Glomerular visceral epithelial cell (primary cell): Measurements from ENCODE around the gene PAEP.

ENCODE experiments used
- DNase-seq: peaks from one replicate; pipeline ENCODE4 v3.0.0-alpha.2; 2016; ENCODE audit errors: extremely low spot score

The PAEP gene

DNA sequence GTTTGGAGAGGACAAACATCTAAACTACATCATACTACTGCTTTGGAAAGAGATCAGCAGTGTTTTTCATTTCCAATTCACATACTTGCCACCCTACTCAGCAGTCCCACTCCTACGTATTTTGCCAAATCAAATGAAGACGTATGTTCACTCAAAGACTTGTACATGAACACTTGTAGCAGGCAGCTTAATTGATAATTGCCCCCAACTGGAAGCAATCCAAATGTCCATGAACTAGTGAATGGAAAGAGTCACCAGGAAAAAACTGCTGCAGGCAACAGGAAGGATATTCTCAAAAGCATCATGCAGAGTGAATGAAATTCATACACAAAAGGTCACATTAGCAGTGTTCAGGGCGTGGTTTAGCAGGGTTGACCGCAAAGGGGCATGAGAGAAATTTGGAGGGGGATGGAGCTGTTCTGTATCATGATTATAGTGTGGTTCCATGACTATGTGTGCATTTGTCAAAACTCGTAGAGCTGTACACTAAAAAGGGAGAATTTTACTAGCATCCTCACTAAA lies 38.8 kb downstream of the PAEP start:
- DNase-seq: no peak

DNA sequence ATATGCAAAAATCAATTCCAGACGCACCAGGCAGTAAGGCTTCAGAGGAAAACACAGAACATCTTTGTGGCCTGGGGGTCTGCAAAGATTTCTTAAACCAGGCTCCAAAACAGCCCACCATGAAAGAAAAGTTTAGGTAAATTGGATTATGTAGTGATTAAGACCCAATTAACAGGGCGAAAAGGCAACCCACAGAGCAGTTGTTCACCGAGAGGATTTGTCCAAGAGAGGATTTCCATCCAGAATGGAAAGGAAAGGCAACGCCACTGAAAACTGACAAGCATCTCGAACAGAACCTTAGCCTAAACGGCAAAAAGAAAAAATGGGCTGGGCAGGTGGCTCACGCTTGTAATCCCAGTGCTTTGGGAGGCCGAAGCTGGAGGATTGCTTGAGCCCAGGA lies 40.4 kb downstream of the PAEP start:
- DNase-seq: no peak

DNA sequence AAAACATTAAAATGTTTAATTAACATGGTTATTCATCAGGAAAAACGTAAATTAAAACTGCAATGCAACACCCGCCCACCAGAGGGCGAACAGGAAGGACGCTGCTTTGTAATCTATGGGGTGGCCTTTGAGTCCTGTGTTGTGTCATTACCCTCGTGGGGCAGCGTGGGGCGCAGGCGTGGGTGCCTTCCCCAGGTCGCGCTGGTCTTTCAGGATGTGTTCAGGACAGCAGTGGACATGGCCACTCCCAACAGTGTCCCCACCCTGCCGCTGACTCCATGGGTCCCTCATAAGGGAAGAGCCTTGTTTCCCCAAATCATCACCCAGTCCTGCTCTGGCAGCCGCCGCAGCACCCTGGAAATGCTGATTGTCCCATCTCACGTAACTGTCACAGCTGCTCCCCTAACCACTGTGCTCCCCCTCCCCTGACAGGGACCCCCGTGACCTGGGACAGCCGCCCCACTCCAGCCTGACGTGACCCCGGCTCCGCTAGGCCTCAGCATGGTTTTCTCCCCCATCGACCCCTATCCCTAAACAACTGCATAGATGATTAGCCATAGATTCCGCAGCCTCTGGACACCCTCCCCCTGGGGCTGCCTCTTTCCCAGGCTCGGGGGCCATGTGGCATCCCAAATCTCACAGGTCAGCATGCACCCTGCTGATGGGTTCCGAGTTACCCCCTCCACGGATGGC lies 41.4 kb downstream of the PAEP start:
- peak; percentile 20 for DNase-seq

DNA sequence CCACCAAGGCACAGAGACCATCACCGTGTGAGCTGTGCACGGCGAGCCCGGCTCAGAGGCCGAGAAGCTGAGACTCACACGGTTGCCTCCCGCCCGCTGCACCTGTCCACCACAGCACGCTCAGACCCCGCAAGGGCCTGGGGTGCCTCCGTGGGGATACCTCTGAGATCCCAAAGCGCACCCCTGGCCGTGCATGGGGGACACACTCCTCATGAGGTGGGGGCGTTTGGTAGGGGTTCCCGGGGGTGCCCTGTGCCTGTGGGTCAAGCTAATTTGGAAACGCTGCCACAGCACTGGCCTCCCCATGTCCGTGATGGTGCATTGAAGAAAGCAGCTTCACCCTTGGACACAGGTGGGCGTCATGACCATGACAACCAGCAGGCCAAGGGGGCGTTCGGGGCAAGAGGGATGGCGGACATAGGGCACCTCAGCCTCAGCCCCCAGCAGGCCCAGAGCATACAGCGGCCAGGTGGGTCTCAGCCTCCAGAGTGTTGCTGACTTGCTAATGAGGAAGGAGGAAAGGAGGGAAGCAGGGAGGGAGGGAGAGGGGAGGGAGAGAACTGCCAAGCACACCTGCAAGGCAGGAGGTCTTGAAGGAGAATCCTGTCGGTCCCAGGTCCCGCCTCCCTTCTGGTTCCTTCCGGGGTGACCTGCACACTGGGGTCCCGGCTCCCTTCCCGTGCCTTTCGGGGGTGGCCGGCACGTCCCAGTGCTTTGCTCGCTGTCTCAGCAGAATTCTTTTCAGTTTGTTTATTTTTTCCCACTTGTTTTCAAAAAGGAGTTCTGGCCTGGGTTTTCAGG lies 43.1 kb downstream of the PAEP start:
- DNase-seq: no peak

DNA sequence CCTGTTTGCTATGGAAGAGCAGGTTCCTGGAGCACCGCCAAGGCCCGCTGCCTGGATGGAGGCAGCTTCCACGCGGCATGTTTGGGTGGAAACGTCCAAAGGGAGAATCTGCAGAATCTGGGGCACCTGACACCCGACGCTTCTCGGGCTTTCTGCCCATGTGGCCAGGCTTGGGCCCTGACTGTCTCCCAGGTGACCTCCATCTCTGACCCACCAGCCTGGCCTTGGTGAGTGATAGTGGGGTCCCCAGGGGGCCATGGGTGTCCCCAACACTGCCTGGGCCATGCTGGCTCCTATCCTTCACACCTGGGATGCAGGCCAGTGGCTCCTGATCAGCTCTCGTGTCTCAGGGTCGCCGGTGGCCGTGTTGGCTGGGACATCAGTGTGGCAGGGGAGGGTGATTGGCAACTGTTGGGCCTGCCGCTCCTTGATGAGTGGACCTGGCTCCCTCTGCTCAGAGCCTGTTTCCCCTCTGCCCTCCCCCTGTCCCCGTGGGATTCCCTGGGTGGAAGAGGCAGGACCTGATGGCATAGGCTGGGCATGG lies 43.8 kb downstream of the PAEP start:
- no peak for DNase-seq

DNA sequence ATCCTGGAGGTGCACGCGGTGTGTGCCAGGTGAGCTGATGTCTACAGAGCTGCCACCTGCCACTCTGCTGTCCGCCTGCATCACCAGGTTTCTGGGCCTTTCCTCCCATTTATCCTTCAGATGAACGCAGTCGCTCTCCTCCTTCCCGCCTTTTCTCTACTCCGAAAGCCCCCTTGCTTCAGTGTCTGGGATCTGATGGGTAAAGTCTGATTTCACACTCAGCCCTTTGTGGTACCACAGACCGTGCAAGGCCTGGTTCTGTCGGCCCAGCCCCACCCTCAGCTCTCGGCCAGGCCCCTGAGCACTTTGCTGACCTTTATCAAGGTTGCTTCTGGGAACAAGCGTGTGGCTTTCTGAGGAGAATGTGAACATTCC lies 45.3 kb downstream of the PAEP start:
- no peak for DNase-seq

DNA sequence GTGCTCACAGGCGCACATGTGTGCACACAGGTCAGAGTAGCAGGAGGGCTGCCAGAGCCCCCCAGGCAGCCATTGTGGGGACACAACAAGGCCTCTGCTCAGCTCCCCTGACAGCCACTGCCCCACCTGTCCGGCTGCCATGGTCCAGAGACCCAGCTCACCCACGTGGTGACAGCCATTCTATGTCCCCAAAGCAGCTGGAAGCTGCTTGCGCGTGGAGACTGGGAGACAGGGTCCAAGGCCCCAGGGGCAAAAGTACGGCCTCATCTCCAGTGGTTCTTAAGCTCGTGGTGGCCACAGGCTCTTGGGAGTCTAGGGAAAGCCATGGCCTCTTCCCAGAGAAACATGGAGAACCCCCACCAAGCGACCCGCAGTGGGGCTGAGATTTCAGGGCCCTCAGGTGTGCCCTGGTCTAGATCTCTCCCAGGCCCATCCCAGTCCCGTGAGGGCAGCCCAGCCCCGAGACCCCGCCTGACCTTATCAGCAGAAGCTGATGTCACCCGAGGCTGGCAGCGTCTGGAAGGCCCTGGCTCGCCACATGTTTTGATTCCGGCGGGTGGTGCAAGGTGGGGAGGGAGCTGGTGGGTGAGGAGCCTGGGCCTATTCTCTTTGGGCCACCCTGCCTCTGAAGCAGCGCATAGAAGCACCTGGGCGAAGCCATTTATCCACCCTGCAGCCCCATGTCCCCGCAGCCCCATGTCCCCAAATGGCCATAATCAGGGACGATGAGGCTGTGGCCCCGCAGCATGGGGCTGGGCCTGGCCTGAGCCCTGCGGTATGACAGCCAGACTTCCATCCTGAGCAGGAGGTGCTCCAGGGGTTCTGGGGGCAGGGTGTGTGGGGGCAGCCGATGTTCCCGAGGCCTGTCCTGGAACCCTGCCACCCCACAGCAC lies 46.1 kb downstream of the PAEP start:
- no peak for DNase-seq

DNA sequence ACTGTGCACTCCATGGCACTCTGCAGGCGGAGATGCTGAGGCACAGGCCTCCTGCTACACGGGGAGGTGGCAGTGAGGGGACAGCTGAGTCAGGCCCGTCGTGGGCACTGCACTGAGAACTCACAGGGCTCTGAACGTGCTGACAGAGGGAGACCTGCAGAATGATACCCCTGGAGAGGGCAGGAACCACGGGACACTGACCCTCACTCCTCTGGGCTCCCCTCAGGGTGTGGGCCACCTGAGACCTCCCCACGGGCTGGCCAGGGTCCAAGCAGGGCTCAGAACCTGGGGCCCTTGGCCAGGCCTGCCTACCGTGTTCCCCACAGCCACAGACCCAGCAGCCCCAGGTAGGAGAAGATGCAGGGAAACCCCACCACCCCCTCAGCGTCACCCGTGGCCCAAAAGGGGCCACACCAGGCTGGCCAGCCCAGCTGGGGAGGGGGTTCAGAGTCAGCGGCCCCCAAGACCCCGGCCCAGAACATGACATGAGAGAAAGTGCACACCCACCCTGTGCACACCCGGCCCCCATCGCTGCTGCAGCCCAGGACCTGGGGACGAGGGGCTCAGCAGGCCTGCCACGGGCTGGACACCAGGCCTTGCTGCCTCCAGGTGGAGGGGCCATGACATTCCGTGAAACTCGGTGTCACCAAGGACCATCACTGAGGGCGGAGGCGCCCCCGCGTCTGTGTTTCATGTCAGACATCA lies 46.9 kb downstream of the PAEP start:
- no peak for DNase-seq

DNA sequence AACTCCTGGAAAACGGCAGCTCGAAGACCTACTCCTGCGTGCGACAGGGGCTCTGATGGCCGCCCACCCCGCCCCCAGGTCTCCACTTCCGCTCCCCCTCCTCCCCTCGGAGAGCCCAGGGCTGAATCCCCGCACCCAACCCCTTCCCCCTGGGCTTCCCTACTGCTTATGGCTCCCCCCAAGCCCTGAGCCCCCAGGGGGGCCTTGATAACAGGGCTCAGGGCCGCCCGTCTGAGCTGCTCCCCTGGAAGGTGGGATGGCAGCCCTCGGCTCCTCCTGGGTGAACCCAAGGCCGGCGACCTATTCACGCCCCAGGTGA lies 47.4 kb downstream of the PAEP start:
- DNase-seq: no peak

DNA sequence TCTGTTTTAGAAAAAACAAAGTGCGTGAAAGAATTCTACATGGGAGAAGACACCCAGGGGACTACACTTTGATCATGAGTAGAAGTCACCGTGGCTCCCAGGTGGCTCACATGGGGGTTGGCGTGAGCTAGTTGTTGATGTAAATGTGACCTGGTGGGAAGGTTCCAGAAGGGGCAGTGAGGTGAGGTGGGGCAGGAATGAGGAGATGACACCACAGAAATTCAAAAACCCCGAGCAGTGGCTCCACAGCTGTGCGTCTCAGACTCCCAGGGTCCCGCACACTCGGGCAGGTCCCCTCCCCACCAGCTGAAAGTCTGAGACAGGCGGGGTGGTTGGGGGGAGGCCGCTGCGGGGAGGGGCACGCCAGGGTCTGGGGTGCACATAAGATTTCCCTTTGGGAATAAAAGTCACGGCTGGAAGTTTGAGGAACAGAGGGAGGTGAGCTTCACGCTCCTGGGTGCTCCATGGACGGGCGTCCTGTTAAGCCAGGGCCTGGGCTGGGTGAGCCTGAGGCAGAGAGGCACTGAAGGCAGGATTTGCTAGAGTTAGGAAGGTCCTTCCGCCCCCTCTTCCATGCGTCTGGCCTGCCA lies 47.9 kb downstream of the PAEP start:
- no peak for DNase-seq

DNA sequence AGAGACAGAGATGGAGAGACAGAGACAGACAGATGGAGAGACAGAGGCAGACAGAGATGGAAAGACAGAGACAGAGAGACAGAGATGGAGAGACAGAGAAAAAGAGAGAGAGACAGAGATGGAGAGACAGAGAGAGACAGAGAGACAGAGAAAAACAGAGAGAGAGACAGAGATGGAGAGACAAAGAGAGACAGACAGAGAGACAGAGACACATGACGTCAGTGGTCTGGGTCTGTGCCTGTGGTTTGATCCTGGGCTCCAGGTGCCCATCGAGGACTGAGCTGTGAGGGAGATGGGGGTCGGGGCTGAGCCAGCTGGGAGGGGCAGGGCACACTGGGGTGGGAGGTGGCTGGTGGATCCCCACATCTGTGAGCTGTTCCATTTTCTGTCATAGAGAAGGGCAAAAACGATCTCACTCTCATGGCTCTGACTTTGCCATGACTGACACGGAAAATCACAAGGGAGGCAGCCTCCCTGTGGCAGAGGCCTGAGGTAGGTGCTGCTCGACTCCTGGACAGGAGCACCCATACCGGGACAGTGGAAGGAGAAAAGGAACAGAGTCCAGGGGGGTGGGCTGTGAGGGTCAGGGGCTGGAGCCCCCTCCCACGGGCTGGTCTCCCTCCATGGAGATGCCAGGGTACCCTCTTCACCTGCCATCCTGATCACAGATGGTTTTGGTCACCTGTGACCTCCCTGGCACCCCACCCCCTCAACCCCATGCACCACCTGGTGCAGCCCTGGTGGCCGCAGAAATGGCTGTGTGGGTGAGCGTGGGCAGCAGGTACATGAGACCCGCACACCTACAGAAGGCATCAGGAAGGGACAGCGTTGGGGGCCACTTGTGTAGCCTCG lies 49.0 kb downstream of the PAEP start:
- DNase-seq: no peak

DNA sequence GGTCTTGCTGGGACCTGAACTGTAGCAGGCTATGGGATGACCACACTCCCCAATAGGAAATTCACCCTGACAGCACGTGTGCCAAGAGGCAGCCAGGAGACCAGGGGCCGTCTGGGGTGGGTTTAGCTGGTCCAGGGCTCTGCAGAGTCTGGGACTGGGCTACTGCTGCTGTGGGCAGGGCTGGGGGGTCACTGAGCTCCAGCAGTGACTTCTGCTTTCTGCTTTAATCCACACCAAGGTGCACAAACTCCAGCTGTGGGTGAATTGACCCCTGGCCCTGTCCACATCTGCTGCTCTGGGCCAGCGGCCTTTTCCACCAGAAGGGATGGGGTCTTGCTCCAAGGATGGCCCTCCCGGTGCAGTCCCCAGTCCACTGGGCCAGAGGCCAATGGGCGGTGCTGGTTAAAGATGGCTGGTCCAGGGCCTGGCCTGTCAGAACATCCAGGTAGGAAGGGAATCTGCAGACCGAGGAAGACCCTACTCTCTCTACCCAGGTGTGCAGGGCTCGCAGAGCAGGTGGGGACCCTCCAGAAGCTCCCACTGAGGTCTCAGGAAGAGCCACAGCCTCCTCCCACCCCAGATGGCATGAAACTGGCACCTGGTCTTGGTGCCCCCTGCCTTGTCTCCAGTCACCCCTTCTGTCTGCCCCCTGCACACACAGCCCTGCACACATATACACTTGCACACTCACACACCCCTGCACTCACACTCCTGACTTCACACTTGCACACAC lies 49.8 kb downstream of the PAEP start:
- no peak for DNase-seq

DNA sequence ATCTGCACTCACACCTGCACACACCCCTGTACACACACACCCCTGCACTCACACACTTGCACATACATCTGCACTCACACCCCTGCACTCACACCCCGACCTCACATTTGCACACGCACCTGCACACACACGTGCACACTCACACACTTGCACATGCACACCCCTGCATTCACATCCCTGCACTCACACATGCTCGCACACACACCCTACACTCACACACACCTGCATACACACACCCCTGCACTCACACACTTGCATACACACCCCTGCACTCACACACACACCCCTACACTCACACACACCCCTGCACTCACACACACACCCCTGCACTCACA lies 50.3 kb downstream of the PAEP start:
- no peak for DNase-seq

DNA sequence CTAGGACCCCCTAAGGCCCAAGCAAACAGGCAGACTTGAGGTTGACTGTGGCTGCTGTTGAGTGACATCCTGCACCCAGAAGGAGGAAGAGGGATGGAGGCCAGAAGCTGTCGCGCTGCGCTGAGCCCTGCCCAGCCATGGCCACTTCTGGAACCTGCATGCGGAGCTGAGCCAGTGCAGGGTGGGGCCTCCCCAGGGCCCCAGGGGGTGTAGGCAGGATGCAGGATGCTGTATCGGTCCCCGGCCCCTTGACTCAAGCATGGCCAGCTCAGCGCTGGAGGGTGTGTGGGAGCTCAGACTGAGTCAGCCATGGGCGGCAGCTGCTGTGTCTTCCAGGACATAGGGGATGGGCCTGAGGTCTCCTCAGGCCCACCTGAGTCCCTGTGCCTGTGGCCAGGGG lies 50.9 kb downstream of the PAEP start:
- DNase-seq: no peak

DNA sequence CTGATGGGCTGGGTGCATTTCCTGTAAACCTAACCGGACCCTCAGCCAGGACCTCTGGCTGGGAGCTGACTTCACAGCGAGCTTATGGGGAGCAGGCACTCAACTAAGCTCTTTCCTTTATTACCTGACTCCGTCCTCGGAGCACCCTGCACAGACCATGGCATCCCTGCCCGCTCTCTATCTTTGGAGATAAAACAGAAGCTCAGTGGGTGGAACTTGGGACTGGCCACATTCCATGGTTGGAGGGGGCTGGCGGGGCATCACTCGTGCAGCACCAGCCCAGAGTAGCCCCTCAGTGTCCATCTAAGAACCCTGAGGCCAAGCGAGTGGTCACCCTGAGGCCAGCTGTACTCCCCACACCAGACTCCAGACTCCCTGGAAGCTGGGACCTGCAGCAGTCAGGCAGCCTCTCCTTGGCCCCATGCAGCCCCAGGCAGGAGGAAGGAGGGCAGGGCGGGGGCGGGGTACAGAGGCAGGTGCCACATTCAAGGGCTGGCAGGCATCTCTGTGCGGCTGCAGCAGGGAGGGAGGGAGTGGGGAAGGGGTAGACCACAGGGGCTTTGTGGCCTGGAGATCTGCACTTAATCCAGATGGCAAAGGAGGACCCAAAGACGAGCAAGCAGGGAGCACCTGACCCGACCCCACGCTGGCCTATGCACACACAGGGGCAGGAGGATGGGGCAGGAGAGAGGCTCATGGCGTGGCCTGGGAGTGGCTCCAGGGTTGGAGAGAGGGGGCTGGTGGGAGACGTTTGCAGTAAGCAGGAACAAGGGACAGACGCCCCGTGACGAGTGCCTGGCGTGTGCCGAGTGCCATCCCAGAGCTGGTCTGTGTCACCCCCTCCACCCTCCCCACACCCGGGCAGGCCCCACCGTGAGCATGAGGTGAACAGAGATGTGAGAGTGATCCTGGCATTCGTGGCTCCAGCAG lies 51.7 kb downstream of the PAEP start:
- DNase-seq: no peak

DNA sequence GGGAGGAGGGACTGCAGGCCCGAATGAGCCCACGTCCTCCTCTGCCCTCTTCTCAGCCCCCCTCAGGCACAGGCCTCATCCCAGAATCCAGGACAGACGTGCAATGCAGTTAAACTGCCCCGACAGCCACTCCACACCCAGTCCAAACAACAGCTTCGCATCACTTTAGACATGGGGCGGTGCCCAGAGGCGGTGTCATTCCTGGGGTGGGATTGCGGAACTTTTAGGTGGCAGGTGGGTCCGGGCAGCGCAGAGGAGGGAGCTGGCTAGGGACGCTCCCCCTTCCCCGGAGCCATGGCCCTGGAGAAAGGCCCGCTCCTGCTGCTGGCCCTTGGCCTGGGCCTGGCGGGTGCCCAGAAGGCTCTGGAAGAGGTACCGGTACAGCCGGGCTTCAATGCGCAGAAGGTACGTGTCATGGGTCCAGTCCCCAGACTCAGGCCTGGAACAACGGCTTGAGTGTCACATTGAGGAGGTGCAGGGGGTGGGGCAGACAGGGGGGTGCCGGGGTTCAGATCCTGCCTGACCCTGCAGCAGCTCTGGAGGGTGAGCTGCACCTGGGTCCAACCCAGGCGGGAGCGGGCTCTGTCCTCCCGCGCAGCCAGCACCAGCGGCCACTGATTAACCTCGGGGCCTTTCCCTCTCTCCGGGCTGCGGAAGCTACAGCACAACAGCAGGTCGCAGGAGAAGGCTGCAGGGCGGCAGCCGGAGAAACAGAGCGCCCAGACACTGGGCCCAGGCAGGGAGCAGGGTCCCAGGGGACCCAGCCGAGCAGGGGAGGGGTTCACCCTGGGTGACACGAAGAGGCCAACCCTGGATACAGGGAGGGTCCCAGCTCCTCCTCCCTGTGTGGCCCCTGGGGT lies 52.6 kb downstream of the PAEP start:
- DNase-seq: no peak

DNA sequence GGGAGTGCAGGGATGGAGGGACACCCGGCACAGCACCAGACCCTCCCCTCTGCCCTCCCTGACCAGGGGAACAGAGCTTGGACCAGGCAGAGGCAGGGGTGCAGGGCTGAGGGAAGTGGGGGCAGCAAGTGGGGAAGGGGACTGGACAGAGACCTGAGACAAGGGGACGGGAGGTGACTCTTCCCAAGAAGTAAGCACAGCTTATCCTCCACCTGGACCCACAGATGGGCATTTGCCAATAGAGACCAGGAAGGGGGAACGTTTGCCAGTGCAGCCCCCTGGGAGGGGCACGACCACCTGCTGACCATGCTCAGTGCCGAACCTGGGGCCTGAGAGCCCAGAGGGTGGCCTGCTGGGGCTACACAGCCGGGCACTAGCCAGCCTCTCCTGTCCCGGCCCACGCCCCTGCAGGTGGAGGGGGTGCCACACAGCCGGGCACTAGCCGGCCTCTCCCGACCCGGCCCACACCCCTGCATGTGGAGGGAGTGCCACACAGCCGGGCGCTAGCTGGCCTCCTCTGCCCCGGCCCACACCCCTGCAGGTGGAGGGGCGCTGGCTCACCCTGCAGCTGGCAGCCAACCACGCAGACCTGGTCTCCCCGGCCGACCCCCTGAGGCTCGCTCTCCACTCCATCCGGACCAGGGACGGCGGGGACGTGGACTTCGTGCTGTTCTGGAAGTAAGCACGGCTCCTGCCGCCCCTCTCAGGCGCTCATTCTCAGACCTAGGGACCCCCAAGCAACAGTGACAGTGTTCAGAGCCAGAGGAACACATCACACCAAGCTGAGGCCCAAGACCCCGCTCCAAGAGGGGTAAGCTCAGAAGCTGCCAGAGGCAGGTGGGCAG lies 53.5 kb downstream of the PAEP start:
- no peak for DNase-seq
